OCI-LY3 (cell line): ENCODE results near the gene MUC6.
A peak's percentile ranks its signal among the peaks of the same experiment; 100 is the strongest.

Experiments used
- H2AFZ ChIP-seq: fragments of 200-600, 300-600 bp; shearing (Covaris generic); 2 replicates; pipeline ENCODE4 v1.6.0; 2014; ENCODE audit warnings: antibody characterized with exemption, low read depth, low read length
- H3K27ac ChIP-seq: fragments of 200-600, 300-600 bp; sonication (generic); 2 replicates; pipeline ENCODE4 v1.5.1; 2014; ENCODE audit warnings: mild to moderate bottlenecking, low read length, moderate library complexity, mixed read lengths
- H3K27me3 ChIP-seq: fragments of 200-600, 300-600 bp; sonication (generic); 2 replicates; pipeline ENCODE4 v1.6.1; 2014; ENCODE audit warnings: low read depth, low read length, mixed read lengths
- H3K36me3 ChIP-seq: fragments of 200-600, 300-600 bp; sonication (generic); replicated peaks from 2 replicates; pipeline ENCODE3; 2014; ENCODE audit warnings: low read depth, low read length, mixed read lengths
- H3K4me1 ChIP-seq: fragments of 300-600, 200-600 bp; sonication (generic); 2 replicates; pipeline ENCODE4 v1.6.1; 2014; ENCODE audit warnings: low read length, mixed read lengths
- H3K4me2 ChIP-seq: fragments of 200-600, 300-600 bp; sonication (generic); 2 replicates; pipeline ENCODE4 v1.6.1; 2014; ENCODE audit warnings: low read length, mixed read lengths
- H3K4me3 ChIP-seq: fragments of 300-600, 200-600 bp; sonication (generic); 2 replicates; pipeline ENCODE4 v1.5.1; 2014; ENCODE audit warnings: antibody characterized with exemption, mild to moderate bottlenecking, low read length, moderate library complexity
- H3K79me2 ChIP-seq: fragments of 300-600, 200-600 bp; shearing (Covaris generic); 2 replicates; pipeline ENCODE4 v1.6.1; 2014; ENCODE audit warnings: mild to moderate bottlenecking, low read length, mixed read lengths
- H3K9ac ChIP-seq: fragments of 300-600, 200-600 bp; shearing (Covaris generic); 2 replicates; pipeline ENCODE4 v1.6.0; 2014; ENCODE audit warnings: mild to moderate bottlenecking, low read length, moderate library complexity
- H3K9me3 ChIP-seq: fragments of 200-600, 300-600 bp; shearing (Covaris generic); 2 replicates; pipeline ENCODE4 v1.6.1; 2014; ENCODE audit warnings: low read length, mixed read lengths; ENCODE audit not compliant: insufficient read depth
- H4K20me1 ChIP-seq: fragments of 200-600, 300-600 bp; sonication (generic); 2 replicates; pipeline ENCODE4 v1.6.1; 2016; ENCODE audit warnings: low read length, mixed read lengths; ENCODE audit not compliant: insufficient read depth
- CTCF ChIP-seq: fragments of 200-600, 300-600 bp; sonication (generic); IDR thresholded peaks from 2 replicates; pipeline ENCODE4 v1.5.1; 2014; ENCODE audit warnings: antibody characterized with exemption, low read length, low read depth
- EZH2phosphoT487 ChIP-seq: fragments of 200-600 bp; shearing (Covaris generic); IDR thresholded peaks from 2 replicates; pipeline ENCODE4 v1.6.1; 2018; ENCODE audit warnings: antibody characterized with exemption, mixed run types, low read depth

The MUC6 gene

GRCh38 chr11:1050581-1051355 lies 14.2 kb upstream of the MUC6 start:
- Histone ChIP-seq H4K20me1 (no peaks in the 10 kb centered on the region), H3K9me3 (no peaks in the 10 kb centered on the region), H3K4me3 (no peak overlapping the region), H2AFZ (no peak overlapping the region), H3K4me1 (no peaks in the 10 kb centered on the region), H3K36me3 (no peaks in the 10 kb centered on the region), H3K9ac (no peak overlapping the region), H3K27me3 (no peaks in the 10 kb centered on the region), H3K79me2 (no peaks in the 10 kb centered on the region), H3K27ac (no peak overlapping the region), H3K4me2 (peak overlapping the region; percentile 47)
- TF ChIP-seq EZH2phosphoT487 (no peak), CTCF (peak; percentile 89)

- TF ChIP-seq CTCF (no peak), EZH2phosphoT487 (no peak)
- H3K27ac ChIP-seq = no peak overlapping the region
These were observed 13.5 kb upstream of the MUC6 start for GRCh38 chr11:1049911-1050580.

GRCh38 chr11:1049431-1049891 lies 12.9 kb upstream of the MUC6 start:
- peaks cover 4% of the 10 kb centered on the region; the same call in 1 of the 2 replicates for H3K9me3 ChIP-seq
- TF ChIP-seq EZH2phosphoT487 = no peak
- TF ChIP-seq CTCF = no peak
- no peaks in the 10 kb centered on the region for H3K36me3 ChIP-seq
- no peak overlapping the region for H3K27ac ChIP-seq
- no peaks in the 10 kb centered on the region for H4K20me1 ChIP-seq
- no peak overlapping the region for H3K4me3 ChIP-seq
- H3K27me3 ChIP-seq = no peaks in the 10 kb centered on the region
- no peaks in the 10 kb centered on the region for H3K79me2 ChIP-seq
- no peak overlapping the region for H3K4me2 ChIP-seq
- no peak overlapping the region for H3K9ac ChIP-seq
- H3K4me1 ChIP-seq = no peaks in the 10 kb centered on the region
- no peak overlapping the region for H2AFZ ChIP-seq

More at GRCh38 chr11:1049911-1050580, 13.5 kb upstream of the MUC6 start:
- Histone ChIP-seq H3K79me2 (no peaks in the 10 kb centered on the region), H3K4me2 (no peak overlapping the region), H3K27me3 (no peaks in the 10 kb centered on the region), H3K4me3 (no peak overlapping the region), H3K9ac (no peak overlapping the region), H4K20me1 (no peaks in the 10 kb centered on the region), H3K36me3 (no peaks in the 10 kb centered on the region), H3K4me1 (no peaks in the 10 kb centered on the region), H2AFZ (no peak overlapping the region), H3K9me3 (peaks cover 1% of the 10 kb centered on the region; the same call in 1 of the 2 replicates)

GRCh38 chr11:1049071-1049405 lies 12.5 kb upstream of the MUC6 start:
- Histone ChIP-seq H3K27ac (no peak overlapping the region), H3K36me3 (no peaks in the 10 kb centered on the region), H2AFZ (no peak overlapping the region), H3K79me2 (no peaks in the 10 kb centered on the region), H3K9me3 (peaks cover 4% of the 10 kb centered on the region; the same call in 1 of the 2 replicates), H3K4me1 (no peaks in the 10 kb centered on the region), H4K20me1 (no peaks in the 10 kb centered on the region), H3K9ac (no peak overlapping the region), H3K4me2 (no peak overlapping the region), H3K4me3 (no peak overlapping the region), H3K27me3 (no peaks in the 10 kb centered on the region)
- TF ChIP-seq EZH2phosphoT487 (no peak), CTCF (no peak)
